Measurements from ENCODE around the gene GRIN2B.

The GRIN2B gene

GRCh38 chr12:13981296-13981962 is at the start of gene GRIN2B:
GRIN2B (minus strand) TSS chr12:13981602; CDS start chr12:13866208, 115,394 bp downstream.
- DNase-seq, result no peak

GRCh38 chr12:14026537-14026936 is 45.1 kb upstream of the GRIN2B start:
- no peak for DNase-seq

GRCh38 chr12:14024591-14024990 is 43.2 kb upstream of the GRIN2B start:
- DNase-seq, result no peak

- no peak for DNase-seq
Observed at GRCh38 chr12:14018080-14018479, 36.7 kb upstream of the GRIN2B start.

- DNase-seq, result no peak
Observed at GRCh38 chr12:14010989-14011388, 29.6 kb upstream of the GRIN2B start.

- no peak for DNase-seq
Observed at GRCh38 chr12:14007639-14008038, 26.2 kb upstream of the GRIN2B start.

GRCh38 chr12:13992585-13992984 is 11.2 kb upstream of the GRIN2B start:
- DNase-seq, result no peak

GRCh38 chr12:13992106-13992505 is 10.7 kb upstream of the GRIN2B start:
- no peak for DNase-seq

- DNase-seq, result no peak
Observed at GRCh38 chr12:13986031-13986430, 4.6 kb upstream of the GRIN2B start.

- DNase-seq, result no peak
Observed at GRCh38 chr12:13981990-13982389, 588 bp upstream of the GRIN2B start.

GRCh38 chr12:13980538-13981295 is 685 bp downstream of the GRIN2B start:
- DNase-seq, result no peak

GRCh38 chr12:13979772-13980378 is 1.5 kb downstream of the GRIN2B start:
- no peak for DNase-seq

GRCh38 chr12:13978876-13979275 is 2.5 kb downstream of the GRIN2B start:
- DNase-seq, result no peak

GRCh38 chr12:13976880-13977279 is 4.5 kb downstream of the GRIN2B start:
- DNase-seq, result no peak

GRCh38 chr12:13976028-13976584 is 5.3 kb downstream of the GRIN2B start:
- no peak for DNase-seq

- no peak for DNase-seq
Observed at GRCh38 chr12:13973996-13974395, 7.4 kb downstream of the GRIN2B start.

GRCh38 chr12:13970803-13971202 is 10.6 kb downstream of the GRIN2B start:
- DNase-seq, result no peak

GRCh38 chr12:13968281-13968680 is 13.1 kb downstream of the GRIN2B start:
- DNase-seq, result no peak

GRCh38 chr12:13964666-13965065 is 16.7 kb downstream of the GRIN2B start:
- no peak for DNase-seq

GRCh38 chr12:13962699-13963098 is 18.7 kb downstream of the GRIN2B start:
- DNase-seq, result no peak

GRCh38 chr12:13961971-13962370 is 19.4 kb downstream of the GRIN2B start:
- DNase-seq, result no peak

- no peak for DNase-seq
Observed at GRCh38 chr12:13959131-13959723, 22.2 kb downstream of the GRIN2B start.

- no peak for DNase-seq
Observed at GRCh38 chr12:13957576-13957975, 23.8 kb downstream of the GRIN2B start.
